GM12878 (cell line): ENCODE results near the gene MT1B.

Experiments
- CTCF ChIP-seq, 3 experiments: IDR thresholded peaks in 2 of 3; conservative IDR thresholded peaks in 1 of 3; 2 replicates each; pipeline ENCODE4 v1.5.1; 2011; ENCODE audit warnings: low read depth in 3 of 3, low read length in 3 of 3, mild to moderate bottlenecking in 3 of 3, control low read depth in 2 of 3, moderate library complexity in 2 of 3, inconsistent platforms in 1 of 3, mixed read lengths in 1 of 3; ENCODE audit not compliant: control insufficient read depth in 2 of 3, insufficient read depth in 1 of 3; ENCODE audit errors: extremely low read depth in 1 of 3
- EP300 ChIP-seq, 2 experiments: fragments of 150-350 bp in 1 of 2; IDR thresholded peaks; 2 replicates each; pipeline ENCODE4 v1.6.1; 2011 to 2012; ENCODE audit warnings: low read depth in 2 of 2, low read length in 2 of 2, borderline replicate concordance in 1 of 2, improper control_type of control experiment in 1 of 2, inconsistent platforms in 1 of 2; ENCODE audit not compliant: control insufficient read depth in 1 of 2
- MXI1 ChIP-seq: fragments of 150-350 bp; IDR thresholded peaks from 2 replicates; pipeline ENCODE4 v1.6.1; 2011; ENCODE audit warnings: low read depth, mild to moderate bottlenecking, inconsistent platforms, low read length, improper control_type of control experiment
- POLR2A ChIP-seq: IDR thresholded peaks from 2 replicates; pipeline ENCODE4 v1.6.1; 2011; ENCODE audit warnings: low read depth, mild to moderate bottlenecking, low read length
- POLR2AphosphoS5 ChIP-seq: IDR thresholded peaks from 2 replicates; pipeline ENCODE4 v1.6.1; 2011; ENCODE audit warnings: mild to moderate bottlenecking, low read length, inconsistent platforms

- no peak for TF ChIP-seq MXI1
- TF ChIP-seq POLR2AphosphoS5, result no peak
- TF ChIP-seq POLR2A, result no peak
- TF ChIP-seq EP300 (IDR thresholded peaks at IDR 0.05; ENCODE audit: borderline replicate concordance in 1 of 2, control insufficient read depth in 1 of 2, low read depth in 2 of 2, low read length in 2 of 2), result no peak
- no peak for TF ChIP-seq CTCF (IDR thresholded peaks at IDR 0.05 in 2 of 3, conservative IDR thresholded peaks at IDR 0.05 in 1 of 3; ENCODE audit: control insufficient read depth in 2 of 3, extremely low read depth in 1 of 3, insufficient read depth in 1 of 3, low read depth in 3 of 3, low read length in 3 of 3)
Measured at GRCh38 chr16:56677474-56677873, 25.8 kb downstream of the MT1B start.
